Common myeloid progenitor, CD34-positive (primary cell): ENCODE results near the gene PPP1R3G.

ENCODE experiments used
- CTCF ChIA-PET: fragments of 350-600 bp; sonication (Branson Sonifier 250); formaldehyde crosslinking; loops from one replicate; lab custom pipeline; 2021; ENCODE audit warnings: antibody characterized with exemption; lab: Charles Lee
- POLR2A ChIA-PET: fragments of 350-600 bp; sonication (Branson Sonifier 250); formaldehyde crosslinking; loops from one replicate; lab custom pipeline; 2021; ENCODE audit warnings: antibody characterized with exemption; lab: Charles Lee
- DNase-seq, 3 donors: peaks; one replicate each; pipeline versions ENCODE4 v3.0.0 to v3.0.0-alpha.2; 2013
- H3K27ac ChIP-seq, 2 experiments: 1 replicate in 1 of 2; 2 replicates in 1 of 2; pipeline ENCODE4 v1.7.0; 2013; ENCODE audit warnings: inconsistent platforms in 2 of 2, low read length in 2 of 2, mild to moderate bottlenecking in 2 of 2, low read depth in 1 of 2, moderate library complexity in 1 of 2; ENCODE audit not compliant: severe bottlenecking in 2 of 2, insufficient read depth in 1 of 2, poor library complexity in 1 of 2
- H3K27me3 ChIP-seq, 5 experiments: replicated peaks in 2 of 5; 1 replicate in 3 of 5; 2 replicates in 2 of 5; pipeline versions ENCODE4 v1.6.1 to v1.7.0; 2013; ENCODE audit warnings: low read length in 4 of 5, mild to moderate bottlenecking in 2 of 5, moderate library complexity in 2 of 5, inconsistent platforms in 1 of 5; ENCODE audit not compliant: insufficient read depth in 5 of 5, control insufficient read depth in 4 of 5
- H3K36me3 ChIP-seq, 4 experiments: 1 replicate in 2 of 4; 2 replicates in 2 of 4; pipeline versions ENCODE4 v1.6.1 to v1.7.0; 2013; ENCODE audit warnings: low read length in 3 of 4, control low read depth in 1 of 4, mild to moderate bottlenecking in 1 of 4; ENCODE audit not compliant: control insufficient read depth in 4 of 4, insufficient read depth in 4 of 4
- H3K4me1 ChIP-seq, 4 experiments: 1 replicate in 3 of 4; 2 replicates in 1 of 4; pipeline versions ENCODE4 v1.6.1 to v1.7.1; 2013; ENCODE audit warnings: low read length in 3 of 4, mild to moderate bottlenecking in 3 of 4, control low read depth in 1 of 4, inconsistent platforms in 1 of 4, moderate library complexity in 1 of 4; ENCODE audit not compliant: control insufficient read depth in 4 of 4, insufficient read depth in 4 of 4; ENCODE audit errors: control extremely low read depth in 1 of 4
- H3K4me3 ChIP-seq, 7 experiments: 1 replicate in 4 of 7; 2 replicates in 3 of 7; pipeline versions ENCODE4 v1.5.1 to v1.7.0; 2013; ENCODE audit warnings: mild to moderate bottlenecking in 7 of 7, low read length in 6 of 7, moderate library complexity in 6 of 7, inconsistent platforms in 2 of 7, low read depth in 2 of 7, control low read depth in 1 of 7; ENCODE audit not compliant: insufficient read depth in 4 of 7, control insufficient read depth in 1 of 7; ENCODE audit errors: extremely low read depth in 1 of 7
- H3K9me3 ChIP-seq, 5 experiments: 1 replicate in 4 of 5; 2 replicates in 1 of 5; pipeline versions ENCODE4 v1.6.1 to v1.7.1; 2013; ENCODE audit warnings: low read length in 4 of 5, mild to moderate bottlenecking in 2 of 5, inconsistent platforms in 1 of 5, low read depth in 1 of 5, moderate library complexity in 1 of 5; ENCODE audit not compliant: control insufficient read depth in 4 of 5, insufficient read depth in 2 of 5; ENCODE audit errors: control extremely low read depth in 1 of 5
- WGBS: methylation state at CpG from one replicate; pipeline ENCODE4 v1.1.5; 2013; ENCODE audit not compliant: insufficient coverage; 5-methylcytosine and 5-hydroxymethylcytosine counted together

Gene PPP1R3G

GRCh38 chr6:5085648-5086293, 630 bp downstream of the PPP1R3G start:
- WGBS, result 1% methylated on average over 69 of the region's 74 CpGs
- H3K4me1 ChIP-seq, result peaks cover 0 to 28% (median 27%) of the 10 kb centered on the region in 4 experiments
- peak overlapping the region; percentile 37 to 79 (median 63) for H3K4me3 ChIP-seq
- H3K9me3 ChIP-seq, result no peaks in the 10 kb centered on the region
- CTCF ChIA-PET, result no interaction called here
- DNase-seq, result peak; percentile 25 to 73 (median 59)
- peaks cover 5 to 82% (median 44%) of the 10 kb centered on the region in 5 experiments for H3K27me3 ChIP-seq
- POLR2A ChIA-PET, result interaction anchor here (0.6 kb wide), 1 partner anchor 28 kb away, joined by 3 read pairs; no protein-coding TSS in a partner anchor
- H3K36me3 ChIP-seq, result no peaks in the 10 kb centered on the region
- H3K27ac ChIP-seq, result no peak overlapping the region

- peaks cover 5 to 87% (median 44%) of the 10 kb centered on the region in 5 experiments for H3K27me3 ChIP-seq
Measured at GRCh38 chr6:5086294-5086890, 1.3 kb downstream of the PPP1R3G start.

GRCh38 chr6:5087389-5087788, 2.2 kb downstream of the PPP1R3G start:
- ChIA-PET CTCF (no interaction called here), POLR2A (no interaction called here)
- DNase-seq, result no peak
- H3K4me3 ChIP-seq, result no peak overlapping the region
- peaks cover 5 to 79% (median 44%) of the 10 kb centered on the region in 5 experiments for H3K27me3 ChIP-seq
- 68% methylated on average over 14 of the region's 19 CpGs for WGBS
- peaks cover 0 to 28% (median 27%) of the 10 kb centered on the region in 4 experiments for H3K4me1 ChIP-seq
- H3K27ac ChIP-seq, result no peak overlapping the region
- H3K36me3 ChIP-seq, result no peaks in the 10 kb centered on the region
- no peaks in the 10 kb centered on the region for H3K9me3 ChIP-seq

More at GRCh38 chr6:5086294-5086890, 1.3 kb downstream of the PPP1R3G start:
- H3K36me3 ChIP-seq, result no peaks in the 10 kb centered on the region
- WGBS, result 22% methylated on average over 54 of the region's 56 CpGs
- no peaks in the 10 kb centered on the region for H3K9me3 ChIP-seq
- POLR2A ChIA-PET, result no interaction called here
- peak; percentile 18 to 61 (median 52) for DNase-seq
- H3K27ac ChIP-seq, result no peak overlapping the region
- peaks cover 0 to 28% (median 27%) of the 10 kb centered on the region in 4 experiments for H3K4me1 ChIP-seq
- CTCF ChIA-PET, result no interaction called here
- peak overlapping the region in 5 of 7 experiments; percentile 55 to 79 (median 71) for H3K4me3 ChIP-seq

GRCh38 chr6:5088780-5089179, 3.6 kb downstream of the PPP1R3G start:
- ChIA-PET POLR2A (no interaction called here), CTCF (interaction anchor here (1.0 kb wide), 1 partner anchor 12 kb away, joined by 3 read pairs; no protein-coding TSS in a partner anchor)
- Histone ChIP-seq H3K27ac (no peak overlapping the region), H3K4me3 (no peak overlapping the region), H3K27me3 (peaks cover 0 to 66% (median 38%) of the 10 kb centered on the region in 5 experiments), H3K9me3 (no peaks in the 10 kb centered on the region), H3K4me1 (peaks cover 0 to 28% (median 27%) of the 10 kb centered on the region in 4 experiments), H3K36me3 (no peaks in the 10 kb centered on the region)
- DNase-seq, result no peak
- no CpG with 5 or more reads among the region's 3 CpGs for WGBS

GRCh38 chr6:5089481-5090438, 4.6 kb downstream of the PPP1R3G start:
- H3K4me1 ChIP-seq, result peaks cover 0 to 20% (median 19%) of the 10 kb centered on the region in 4 experiments
- H3K4me3 ChIP-seq, result no peak overlapping the region
- H3K36me3 ChIP-seq, result no peaks in the 10 kb centered on the region
- peak in 1 of 3 donors; percentile 41 for DNase-seq
- POLR2A ChIA-PET, result no interaction called here
- no peaks in the 10 kb centered on the region for H3K9me3 ChIP-seq
- WGBS, result 70% methylated on average over 3 of the region's 5 CpGs
- CTCF ChIA-PET, result no interaction called here
- H3K27ac ChIP-seq, result no peak overlapping the region
- H3K27me3 ChIP-seq, result peaks cover 0 to 56% (median 35%) of the 10 kb centered on the region in 5 experiments

- POLR2A ChIA-PET, result no interaction called here
Measured at GRCh38 chr6:5090603-5091002, 5.5 kb downstream of the PPP1R3G start.

More at GRCh38 chr6:5090603-5091002, 5.5 kb downstream of the PPP1R3G start:
- Histone ChIP-seq H3K27me3 (peaks cover 0 to 49% (median 34%) of the 10 kb centered on the region in 5 experiments), H3K9me3 (no peaks in the 10 kb centered on the region), H3K4me3 (no peak overlapping the region), H3K27ac (no peak overlapping the region), H3K36me3 (no peaks in the 10 kb centered on the region), H3K4me1 (peaks cover 0 to 12% (median 11%) of the 10 kb centered on the region in 4 experiments)
- WGBS, result 93% methylated on average over 6 of the region's 7 CpGs
- DNase-seq, result no peak
- CTCF ChIA-PET, result no interaction called here
